HPDE6-E6E7 (cell line): ENCODE data around the gene ZNF124.
"Not testable (repeated sequence)": the region's sequence is repeated elsewhere in the genome, so short reads cannot be mapped to it uniquely, and the experiment has no call there.

Source experiments
- DNase-seq: peaks from one replicate; pipeline ENCODE4 v3.0.0; 2011; ENCODE audit warnings: missing footprints; ENCODE audit errors: extremely low spot score

Gene ZNF124

GRCh38 chr1:247172996-247173395, 1.2 kb upstream of the ZNF124 start:
- no peak for DNase-seq

- not testable (repeated sequence) for DNase-seq
Measured at GRCh38 chr1:247171443-247171842, 377 bp downstream of the ZNF124 start.

- no peak for DNase-seq
Measured at GRCh38 chr1:247165674-247166073, 6.1 kb downstream of the ZNF124 start.

DNA sequence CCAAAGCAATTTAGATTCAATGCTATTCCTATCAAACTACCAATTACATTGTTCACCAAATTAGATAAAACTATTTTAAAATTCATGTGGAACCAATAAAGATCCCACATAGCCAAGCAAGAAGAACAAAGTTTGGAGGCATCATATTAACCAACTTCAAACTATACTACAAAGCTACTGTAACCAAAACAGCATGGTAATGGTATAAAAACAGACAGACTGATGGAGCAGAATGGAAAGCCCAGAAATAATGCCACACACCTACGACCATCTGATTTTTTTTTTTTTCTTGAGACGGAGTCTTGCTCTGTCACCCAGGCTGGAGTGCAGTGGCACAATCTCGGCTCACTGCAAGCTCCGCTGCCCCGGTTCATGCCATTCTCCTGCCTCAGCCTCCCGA, 7.1 kb downstream of the ZNF124 start:
- DNase-seq: no peak

GRCh38 chr1:247156787-247157232, 15.0 kb downstream of the ZNF124 start:
- DNase-seq: no peak

DNA sequence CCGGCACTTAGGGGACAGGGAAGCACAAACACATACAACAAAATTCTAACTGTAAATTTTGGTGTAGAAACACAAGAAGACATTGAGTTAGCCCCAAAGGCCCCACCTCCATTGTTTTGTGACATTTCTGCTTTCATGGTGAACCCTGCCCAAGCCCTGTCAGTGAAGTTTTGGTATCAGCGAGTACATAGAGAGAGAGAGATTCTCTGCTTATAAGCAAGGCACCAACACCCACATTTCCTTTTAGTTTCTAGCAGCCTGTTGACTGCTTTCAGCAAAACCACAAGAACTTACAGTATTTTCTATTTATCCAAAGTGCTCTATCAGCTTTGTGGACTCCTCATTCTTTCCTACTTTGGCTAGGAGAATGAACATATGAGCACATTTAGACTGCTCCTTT, 24.0 kb downstream of the ZNF124 start:
- DNase-seq: no peak

DNA sequence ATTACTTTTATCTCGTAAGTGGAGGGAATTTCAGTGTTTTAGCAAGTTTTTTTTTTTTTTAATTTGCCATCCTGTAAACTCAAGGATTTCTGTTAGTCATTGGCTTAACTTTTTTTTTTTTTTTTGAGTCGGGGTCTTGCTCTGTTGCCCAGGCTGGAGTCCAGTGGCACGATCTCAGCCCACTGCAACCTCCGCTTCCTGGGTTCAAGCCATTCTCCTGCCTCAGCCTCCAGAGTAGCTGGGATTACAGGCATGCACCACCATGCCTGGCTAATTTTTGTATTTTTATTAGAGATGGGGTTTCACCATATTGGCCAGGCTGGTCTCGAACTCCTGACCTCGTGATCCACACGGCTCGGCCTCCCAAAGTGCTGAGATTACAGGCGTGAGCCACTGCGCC, 24.7 kb downstream of the ZNF124 start:
- DNase-seq: not testable (repeated sequence)

GRCh38 chr1:247146671-247147070, 25.1 kb downstream of the ZNF124 start:
- no peak for DNase-seq

GRCh38 chr1:247145279-247145678, 26.5 kb downstream of the ZNF124 start:
- DNase-seq: no peak

DNA sequence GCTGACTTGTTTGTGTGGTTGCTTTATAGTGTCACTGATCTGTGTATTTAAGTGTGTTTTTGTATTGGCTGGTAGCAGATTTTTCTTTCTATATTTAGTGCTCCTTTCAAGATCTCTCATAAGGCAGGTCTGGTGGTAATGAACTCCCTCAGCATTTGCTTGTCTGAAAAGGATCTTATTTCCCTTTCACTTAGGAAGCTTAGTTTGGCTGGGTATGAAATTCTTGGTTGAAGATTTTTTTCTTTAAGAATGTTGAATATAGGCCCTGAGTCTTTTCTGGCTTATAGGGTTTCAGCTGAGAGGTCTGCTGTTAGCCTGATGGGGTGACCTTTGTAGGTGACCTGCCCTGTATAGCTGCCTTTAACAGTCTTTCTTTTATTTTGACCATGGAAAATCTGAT, 32.3 kb downstream of the ZNF124 start:
- not testable (repeated sequence) for DNase-seq

DNA sequence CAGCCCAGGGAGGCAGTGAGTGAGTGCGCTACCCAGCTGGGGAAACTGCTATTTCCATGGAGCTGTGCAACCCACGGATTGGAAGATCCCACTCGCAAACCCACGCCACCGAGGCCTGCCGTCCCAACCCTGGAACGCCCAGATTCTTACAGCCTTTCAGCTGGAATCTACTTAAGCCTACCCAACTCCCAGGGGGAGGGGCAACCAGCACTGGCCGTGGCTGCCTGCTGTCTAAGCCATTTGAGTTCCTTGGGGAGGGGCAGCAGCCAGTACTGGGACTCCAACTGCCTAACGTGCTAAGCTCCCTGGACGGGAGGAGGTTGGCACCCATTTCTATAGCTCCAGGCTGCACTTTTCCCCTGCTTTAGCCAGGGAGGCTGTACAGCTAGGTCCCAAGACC, 40.6 kb downstream of the ZNF124 start:
- DNase-seq: no peak

DNA sequence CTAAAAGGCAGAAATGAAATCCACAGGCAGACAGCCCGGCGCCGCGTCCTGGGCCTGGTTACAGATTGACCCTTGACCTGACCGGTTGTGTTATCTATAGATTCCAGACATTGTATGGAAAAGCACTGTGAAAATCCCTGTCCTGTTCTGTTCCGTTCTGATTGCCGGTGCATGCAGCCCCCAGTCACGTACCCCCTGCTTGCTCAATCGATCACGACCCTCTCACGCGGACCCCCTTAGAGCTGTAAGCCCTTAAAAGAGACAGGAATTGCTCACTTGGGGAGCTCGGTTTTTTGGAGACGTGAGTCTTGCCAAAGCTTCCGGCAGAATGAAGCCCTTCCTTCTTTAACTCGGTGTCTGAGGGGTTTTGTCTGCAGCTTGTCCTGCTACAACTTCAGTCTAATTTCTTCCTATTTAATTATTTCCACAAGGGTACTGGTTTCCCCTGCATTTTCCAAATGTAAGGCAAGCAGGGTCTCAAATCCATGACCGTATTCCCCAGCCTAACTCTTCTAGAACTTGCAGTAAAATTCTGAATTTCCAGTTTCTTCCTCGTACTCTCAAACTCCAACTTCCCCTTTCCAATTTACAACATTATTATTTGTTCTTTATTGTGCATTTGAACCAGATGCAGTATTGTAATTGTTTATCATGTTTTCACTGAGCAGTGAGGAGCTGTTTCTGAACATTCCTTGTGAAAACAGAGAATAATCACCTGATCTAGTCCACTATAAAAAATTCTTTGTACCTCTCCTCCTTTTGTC, 44.1 kb downstream of the ZNF124 start:
- not testable (repeated sequence) for DNase-seq

DNA sequence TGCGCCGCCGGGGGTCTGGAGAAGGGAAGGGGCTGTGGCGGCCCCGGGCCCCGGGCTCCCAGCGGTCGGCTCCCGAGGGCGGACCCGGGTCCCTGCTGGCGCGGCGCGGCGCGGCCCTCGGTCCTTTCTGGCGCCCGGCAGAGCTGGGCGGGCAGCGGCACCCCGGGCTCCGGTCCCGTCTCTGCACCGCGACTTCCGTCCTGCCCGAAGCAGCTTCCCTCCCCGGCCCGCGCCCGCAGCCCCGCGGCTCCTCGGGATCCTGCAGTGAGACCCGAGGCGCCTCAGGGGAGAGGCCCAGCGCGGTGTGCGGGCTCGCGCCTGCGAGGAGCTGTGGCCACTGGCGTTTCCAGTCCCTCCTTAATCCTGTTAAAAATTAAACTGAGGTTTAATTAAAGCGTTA, 45.2 kb downstream of the ZNF124 start:
- not testable (repeated sequence) for DNase-seq

DNA sequence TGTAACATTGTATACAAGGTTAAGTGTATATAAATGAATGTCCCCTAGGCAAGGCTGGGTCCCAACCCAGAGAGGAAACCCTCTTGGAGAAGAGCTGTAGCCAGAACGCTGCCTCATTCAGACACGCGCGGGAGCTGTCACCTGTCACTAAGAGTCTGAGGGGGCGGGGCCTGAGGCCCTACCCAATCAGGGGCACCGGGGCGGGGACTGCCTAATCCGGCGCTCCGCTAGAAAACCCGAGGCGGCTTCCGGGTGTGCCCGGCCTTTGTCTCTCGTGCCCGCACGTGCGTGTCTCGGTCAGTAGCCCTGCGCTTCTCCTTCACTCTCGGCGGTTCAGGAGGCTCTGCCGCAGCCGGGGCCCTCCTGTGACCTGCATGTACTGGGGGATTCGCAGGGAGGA, 45.7 kb downstream of the ZNF124 start:
- DNase-seq: not testable (repeated sequence)

- no peak for DNase-seq
Measured at GRCh38 chr1:247121382-247121781, 50.4 kb downstream of the ZNF124 start.

DNA sequence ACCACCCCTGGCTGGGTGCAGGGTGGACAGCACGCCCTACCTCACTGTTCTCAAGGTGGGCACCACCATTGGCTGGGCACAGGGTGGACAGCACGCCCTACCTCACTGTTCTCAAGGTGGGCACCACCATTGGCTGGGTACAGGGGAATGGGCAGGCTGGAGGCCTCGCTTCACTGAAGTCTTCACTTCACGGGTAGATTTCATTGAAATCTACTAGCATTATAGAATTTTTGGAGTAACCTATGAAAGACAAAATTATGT, 51.5 kb downstream of the ZNF124 start:
- not testable (repeated sequence) for DNase-seq

- DNase-seq: no peak
Measured at GRCh38 chr1:247119600-247120407, 52.0 kb downstream of the ZNF124 start.

- DNase-seq: no peak
Measured at GRCh38 chr1:247118946-247119446, 52.8 kb downstream of the ZNF124 start.

DNA sequence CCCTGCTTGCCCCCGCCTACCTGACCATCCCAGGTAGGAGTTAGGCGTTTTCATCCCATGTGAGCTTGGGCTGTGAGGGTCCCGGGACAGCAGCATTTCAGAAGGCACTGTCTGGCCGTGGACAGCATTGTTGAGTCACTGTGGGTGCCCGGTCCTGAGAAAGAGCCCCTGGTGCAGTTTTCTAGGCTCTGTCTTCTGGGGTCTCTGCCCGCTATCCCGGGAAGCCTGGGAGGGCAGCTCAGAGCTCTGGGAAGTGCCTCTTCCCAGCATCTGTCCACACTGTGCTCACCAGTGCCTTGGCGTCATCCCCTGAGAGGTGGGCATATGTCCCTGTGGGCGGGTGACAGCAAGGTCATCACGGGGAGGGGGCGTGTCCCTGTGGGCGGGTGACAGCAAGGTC, 56.3 kb downstream of the ZNF124 start:
- DNase-seq: no peak

- no peak for DNase-seq
Measured at GRCh38 chr1:247115141-247115510, 56.7 kb downstream of the ZNF124 start.

GRCh38 chr1:247114351-247115140, 57.3 kb downstream of the ZNF124 start:
- no peak for DNase-seq

DNA sequence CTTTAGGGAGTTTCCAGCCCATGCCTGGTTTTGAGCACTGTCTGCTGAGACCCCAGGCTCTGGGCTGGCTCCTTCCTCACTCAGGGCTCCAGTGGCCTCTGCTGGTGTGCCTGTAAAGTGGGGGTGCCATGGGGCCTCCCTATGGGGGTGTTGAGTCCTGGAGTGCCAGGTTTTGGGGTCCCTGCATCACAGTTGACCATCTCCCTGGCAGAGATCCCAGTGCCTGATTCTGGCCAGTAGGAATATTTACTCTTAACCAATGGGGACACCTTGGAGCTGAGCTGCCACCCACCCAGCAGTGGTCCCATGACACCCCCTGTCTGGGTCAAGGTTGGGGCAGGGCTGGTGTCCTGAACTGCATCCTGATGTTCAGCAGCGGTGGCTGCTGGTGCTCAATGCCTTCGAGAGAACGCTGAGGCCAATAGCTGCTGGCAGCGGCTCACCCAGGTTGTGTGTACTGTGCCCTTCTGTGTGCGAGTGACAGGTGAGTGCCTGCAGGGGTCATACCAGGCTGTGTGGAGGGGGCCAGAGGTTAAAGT, 58.0 kb downstream of the ZNF124 start:
- no peak for DNase-seq
